ENCODE results near the gene SPTLC3. TPM values are rescaled to one million over a fixed set of nuclear protein-coding genes. Genes with fewer than 3 reads are reported as not detected.

Gene SPTLC3
- total RNA-seq, 2 donors from 2014 or later: 5.2 to 24.5 TPM

DNA sequence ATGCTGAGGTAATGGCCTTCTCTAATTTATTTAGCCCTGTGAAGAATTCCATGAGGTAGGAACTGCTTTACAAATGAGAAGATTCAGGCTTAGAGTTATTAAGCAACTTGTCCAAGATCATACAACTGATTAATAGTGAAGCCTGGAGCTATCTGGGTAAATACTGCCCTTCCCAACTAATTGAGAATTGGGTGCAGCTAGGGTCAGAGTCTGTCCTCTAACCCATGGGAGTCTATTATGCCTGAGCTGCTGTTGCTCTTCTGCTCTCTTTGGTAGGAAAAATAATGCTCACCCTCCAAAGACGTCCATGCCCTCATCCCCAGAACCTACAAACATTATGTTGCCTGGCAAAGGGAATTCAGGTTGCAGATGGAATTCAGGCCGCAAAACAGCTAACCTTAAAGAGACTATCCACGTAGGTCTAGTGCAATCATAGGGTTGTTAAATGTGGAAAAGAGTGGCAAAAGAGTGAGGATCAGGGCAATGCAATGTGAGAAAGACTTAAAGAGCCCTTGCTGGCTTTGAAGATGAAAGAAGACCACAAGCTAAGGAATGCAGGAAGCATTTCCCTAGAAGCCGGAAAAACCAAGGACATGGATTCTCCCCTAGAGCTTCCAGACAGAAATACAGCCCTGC lies 90.1 kb downstream of the SPTLC3 start:
- Histone ChIP-seq H3K27ac (no peak overlapping the region), H3K36me3 (no peaks in the 10 kb centered on the region), H3K4me1 (replicated peaks) (no peaks in the 10 kb centered on the region), H3K27me3 (replicated peaks; ENCODE audit: insufficient read depth) (no peaks in the 10 kb centered on the region), H3K9me3 (no peaks in the 10 kb centered on the region), H3K4me3 (no peak overlapping the region)
- no peak for DNase-seq (ENCODE audit: low spot score)
- intact Hi-C loops (cut with DNase I): no loop called here
- WGBS: 87% methylated on average over 4 of the region's 4 CpGs
- TF ChIP-seq POLR2A (IDR thresholded peaks at IDR 0.05) (no peak), CTCF (IDR thresholded peaks at IDR 0.05) (no peak), POLR2AphosphoS5 (IDR thresholded peaks at IDR 0.05) (no peak)

DNA sequence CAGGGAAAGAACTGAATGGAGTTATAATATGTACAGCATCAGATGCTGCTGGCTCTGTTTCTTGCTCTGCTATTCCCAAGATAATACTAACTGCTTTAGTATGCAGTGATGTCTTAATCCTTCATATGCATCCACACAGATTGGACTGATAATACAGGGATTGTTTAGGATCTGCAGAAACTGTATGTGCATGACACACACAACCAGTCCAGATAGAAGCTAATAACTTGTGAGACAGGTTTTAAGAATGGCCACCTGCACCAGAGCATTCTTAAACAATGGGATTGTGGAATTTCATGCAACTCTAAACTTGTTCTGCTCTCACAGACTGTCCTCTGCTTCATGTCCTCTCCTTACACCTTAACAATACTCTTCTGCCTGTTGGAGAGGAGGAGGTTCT lies 90.9 kb downstream of the SPTLC3 start:
- Histone ChIP-seq H3K9me3 (no peaks in the 10 kb centered on the region), H3K27ac (no peak overlapping the region), H3K4me3 (no peak overlapping the region), H3K27me3 (replicated peaks; ENCODE audit: insufficient read depth) (no peaks in the 10 kb centered on the region), H3K36me3 (no peaks in the 10 kb centered on the region), H3K4me1 (replicated peaks) (no peaks in the 10 kb centered on the region)
- no peak for TF ChIP-seq POLR2AphosphoS5 (IDR thresholded peaks at IDR 0.05)
- TF ChIP-seq POLR2A (IDR thresholded peaks at IDR 0.05): no peak
- TF ChIP-seq CTCF (IDR thresholded peaks at IDR 0.05): no peak
- no peak for DNase-seq (ENCODE audit: low spot score)
- intact Hi-C loops (cut with DNase I): no loop called here

- Histone ChIP-seq H3K4me3 (no peak overlapping the region), H3K27me3 (replicated peaks; ENCODE audit: insufficient read depth) (no peaks in the 10 kb centered on the region), H3K27ac (no peak overlapping the region), H3K9me3 (no peaks in the 10 kb centered on the region), H3K4me1 (replicated peaks) (no peaks in the 10 kb centered on the region), H3K36me3 (no peaks in the 10 kb centered on the region)
- TF ChIP-seq POLR2AphosphoS5 (IDR thresholded peaks at IDR 0.05) (no peak), CTCF (IDR thresholded peaks at IDR 0.05) (no peak), POLR2A (IDR thresholded peaks at IDR 0.05) (no peak)
- WGBS: 98% methylated on average over 2 of the region's 2 CpGs
- DNase-seq (ENCODE audit: low spot score): no peak
- intact Hi-C loops (cut with DNase I): no loop called here
Measured at GRCh38 chr20:13101276-13101675, 92.5 kb downstream of the SPTLC3 start.

DNA sequence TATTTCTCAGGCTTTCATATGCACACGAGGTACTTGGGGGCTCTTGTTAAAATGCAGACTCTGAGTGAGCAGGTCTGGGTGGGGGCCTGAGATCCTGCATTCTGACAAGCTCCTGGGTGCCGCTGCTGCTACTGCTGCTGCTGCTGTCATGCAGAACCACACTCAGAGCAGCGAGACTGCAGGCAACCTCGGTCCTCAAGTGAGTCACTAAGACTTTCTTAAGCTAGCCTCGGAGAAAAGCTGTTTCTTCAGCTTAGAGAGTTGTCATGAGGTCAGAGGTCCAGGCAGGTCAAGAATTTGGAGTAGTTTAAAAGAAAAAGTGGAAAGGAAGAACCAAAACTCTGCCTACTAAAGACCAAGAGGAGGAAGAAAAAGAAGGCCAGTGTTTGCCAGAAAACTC lies 92.9 kb downstream of the SPTLC3 start:
- WGBS: 79% methylated on average over 5 of the region's 5 CpGs
- intact Hi-C loops (cut with DNase I): no loop called here
- Histone ChIP-seq H3K9me3 (no peaks in the 10 kb centered on the region), H3K4me1 (replicated peaks) (no peaks in the 10 kb centered on the region), H3K36me3 (no peaks in the 10 kb centered on the region), H3K27me3 (replicated peaks; ENCODE audit: insufficient read depth) (no peaks in the 10 kb centered on the region), H3K4me3 (no peak overlapping the region), H3K27ac (no peak overlapping the region)
- no peak for TF ChIP-seq POLR2A (IDR thresholded peaks at IDR 0.05)
- no peak for TF ChIP-seq POLR2AphosphoS5 (IDR thresholded peaks at IDR 0.05)
- no peak for TF ChIP-seq CTCF (IDR thresholded peaks at IDR 0.05)
- no peak for DNase-seq (ENCODE audit: low spot score)

DNA sequence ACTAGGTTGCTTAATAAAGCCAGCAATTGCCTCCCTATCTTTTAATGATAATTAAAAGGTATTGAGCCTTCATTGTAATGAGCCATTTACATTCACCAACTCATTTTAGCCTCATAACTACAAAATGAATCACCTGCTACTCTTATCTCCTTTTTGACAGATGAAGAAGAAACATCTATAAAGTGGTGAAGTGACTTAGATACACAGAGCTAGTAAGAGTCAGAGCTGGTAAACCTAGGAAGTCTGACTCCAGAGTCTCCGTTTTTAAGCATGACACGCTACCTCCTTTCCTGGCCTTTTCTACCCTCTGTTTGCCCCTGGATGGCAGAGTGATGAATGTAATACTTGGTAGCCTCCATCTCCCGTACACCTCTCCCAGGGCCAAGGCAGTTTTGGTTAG lies 93.5 kb downstream of the SPTLC3 start:
- no peak for DNase-seq (ENCODE audit: low spot score)
- no peaks in the 10 kb centered on the region for H3K4me1 ChIP-seq (replicated peaks)
- intact Hi-C loops (cut with DNase I): no loop called here
- no peaks in the 10 kb centered on the region for H3K36me3 ChIP-seq
- no peaks in the 10 kb centered on the region for H3K27me3 ChIP-seq (replicated peaks; ENCODE audit: insufficient read depth)
- no peak overlapping the region for H3K27ac ChIP-seq
- no peaks in the 10 kb centered on the region for H3K9me3 ChIP-seq
- H3K4me3 ChIP-seq: no peak overlapping the region
- WGBS: 84% methylated on average over 3 of the region's 3 CpGs
- no peak for TF ChIP-seq POLR2AphosphoS5 (IDR thresholded peaks at IDR 0.05)
- no peak for TF ChIP-seq CTCF (IDR thresholded peaks at IDR 0.05)
- no peak for TF ChIP-seq POLR2A (IDR thresholded peaks at IDR 0.05)

Measured in prostate gland (tissue), 2 donors.